ENCODE data around the gene ITGAV.

The ITGAV gene

DNA sequence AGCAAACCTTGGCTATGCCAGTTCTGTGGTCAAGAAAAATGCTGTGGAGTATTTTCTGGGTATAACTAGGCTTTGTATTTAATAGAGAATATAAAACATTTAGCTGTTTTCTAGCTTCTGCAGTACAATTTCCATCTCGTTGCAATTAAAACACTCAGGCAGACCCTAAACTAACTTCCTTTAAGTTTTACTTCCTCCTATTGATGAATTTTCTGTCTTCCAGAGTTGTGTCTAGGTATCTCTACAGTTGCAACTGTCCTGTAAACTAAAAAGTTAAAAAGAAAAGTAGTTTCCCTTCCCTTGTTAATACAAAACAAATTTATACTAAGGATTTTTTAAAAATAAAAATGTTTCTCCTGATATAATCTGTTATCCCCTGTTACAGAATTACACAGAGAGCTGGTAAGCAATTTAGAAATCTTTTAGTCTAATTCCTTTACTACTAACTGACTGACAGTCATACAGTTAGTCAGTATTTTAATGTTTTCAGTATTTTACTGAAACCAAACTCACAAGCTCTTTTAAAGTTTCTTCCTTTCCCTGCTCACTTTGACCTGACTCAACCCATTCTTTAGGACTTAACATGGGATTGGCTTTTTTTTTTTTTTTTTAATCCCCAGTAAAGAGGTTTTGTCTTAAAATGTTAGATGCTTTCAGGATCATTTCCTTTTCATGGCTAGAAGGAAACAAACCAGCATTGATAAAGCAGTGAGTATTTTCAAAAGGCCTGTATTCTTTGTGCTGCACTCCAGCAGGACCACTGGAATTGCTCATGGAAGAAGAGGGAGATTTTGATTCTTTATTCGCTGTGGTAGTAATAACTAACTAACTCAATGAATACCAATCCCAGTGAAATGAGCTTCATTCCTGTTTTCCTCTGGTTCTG, 22.9 kb downstream of the ITGAV start:
- DNase-seq: no peak

DNA sequence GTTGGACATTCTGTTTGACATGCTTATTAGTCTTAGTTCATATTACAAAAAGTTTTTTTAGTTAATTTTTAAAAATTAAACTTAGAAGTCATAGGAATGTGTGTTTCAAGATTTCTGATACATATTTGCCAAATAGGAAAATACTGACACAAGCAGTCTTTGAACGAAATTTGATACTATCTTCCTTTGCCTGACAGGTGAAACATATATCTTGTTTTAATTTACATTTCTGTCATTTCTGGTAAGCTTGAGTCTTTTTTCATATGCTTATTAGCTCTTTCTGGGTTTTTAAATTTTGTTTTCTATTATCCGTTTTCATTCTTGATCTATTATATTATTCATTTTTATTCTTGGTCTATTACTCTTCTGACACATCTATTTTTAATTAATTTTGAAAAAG, 24.5 kb downstream of the ITGAV start:
- DNase-seq: no peak

DNA sequence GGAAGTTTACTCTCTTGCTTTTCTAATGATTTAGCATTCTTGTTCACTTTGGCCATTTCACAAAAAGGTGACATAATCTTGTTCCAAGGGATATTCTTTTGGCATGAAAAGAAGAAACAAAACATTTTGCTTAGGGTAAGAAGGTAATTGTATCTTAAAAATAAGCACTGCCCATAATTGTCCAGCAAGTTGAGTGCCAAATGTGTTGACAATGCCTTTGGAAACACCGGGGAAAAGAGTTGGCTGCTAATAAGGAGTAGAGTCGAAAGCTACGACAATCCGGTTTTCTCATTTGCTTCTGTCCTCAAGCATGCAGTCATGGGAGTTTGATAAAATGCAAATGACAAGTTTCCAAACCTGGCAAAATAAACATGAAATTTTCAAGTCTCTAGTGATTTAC, 27.3 kb downstream of the ITGAV start:
- no peak for DNase-seq

DNA sequence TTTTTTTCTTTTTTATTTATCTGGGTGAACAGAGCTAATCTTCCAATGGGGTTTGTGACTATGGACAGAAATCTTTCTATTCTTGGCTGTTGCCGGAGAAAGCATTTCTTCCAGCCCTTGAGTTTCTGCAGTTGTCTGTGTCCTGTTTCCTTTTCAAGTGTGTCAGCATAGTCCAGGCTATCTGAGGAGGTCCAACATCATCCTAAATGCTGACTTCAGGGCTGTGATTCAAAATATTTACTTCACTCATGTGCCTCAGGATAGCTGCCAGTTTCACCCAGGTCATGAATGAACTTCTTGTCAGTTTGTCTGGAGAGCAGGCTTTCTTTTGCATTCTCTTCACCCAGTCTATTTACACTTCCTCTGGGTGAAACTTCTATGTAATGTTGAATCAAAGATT, 27.9 kb downstream of the ITGAV start:
- no peak for DNase-seq

DNA sequence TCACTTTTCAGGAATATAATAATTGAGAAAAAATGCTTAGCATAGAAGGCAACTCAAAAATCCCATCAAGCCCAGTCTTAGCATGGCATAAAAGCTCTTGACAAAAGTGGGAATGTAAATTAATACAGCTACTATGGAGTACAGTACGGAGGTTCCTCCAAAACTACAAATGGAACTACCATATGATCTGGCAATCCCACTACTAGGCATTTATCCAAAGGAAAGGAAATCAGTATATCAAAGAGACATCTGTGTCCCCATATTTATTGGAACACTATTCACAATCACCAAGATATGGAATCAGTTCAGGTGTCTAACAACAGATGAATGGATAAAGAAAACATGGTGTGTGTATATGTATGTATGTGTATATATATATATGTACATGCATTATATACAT, 28.8 kb downstream of the ITGAV start:
- DNase-seq: no peak

DNA sequence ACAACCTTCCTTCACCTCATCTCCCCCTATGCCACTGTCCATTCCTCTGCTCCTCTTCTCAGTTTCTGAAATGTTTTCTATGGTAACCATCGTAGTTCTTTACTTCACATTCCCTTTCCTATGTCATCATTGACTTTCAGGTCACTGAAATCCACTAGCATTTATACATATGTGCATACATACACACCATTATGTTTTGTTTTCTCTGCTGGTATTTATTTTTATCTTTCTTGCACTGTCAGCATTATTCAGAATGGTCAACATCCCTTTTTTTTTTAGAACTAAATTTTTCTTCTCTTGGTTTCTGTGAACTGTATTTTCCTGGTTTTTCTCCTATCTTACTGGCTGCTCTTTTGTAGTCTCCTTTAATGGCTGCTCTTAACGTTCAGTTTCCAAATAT, 33.2 kb downstream of the ITGAV start:
- no peak for DNase-seq

DNA sequence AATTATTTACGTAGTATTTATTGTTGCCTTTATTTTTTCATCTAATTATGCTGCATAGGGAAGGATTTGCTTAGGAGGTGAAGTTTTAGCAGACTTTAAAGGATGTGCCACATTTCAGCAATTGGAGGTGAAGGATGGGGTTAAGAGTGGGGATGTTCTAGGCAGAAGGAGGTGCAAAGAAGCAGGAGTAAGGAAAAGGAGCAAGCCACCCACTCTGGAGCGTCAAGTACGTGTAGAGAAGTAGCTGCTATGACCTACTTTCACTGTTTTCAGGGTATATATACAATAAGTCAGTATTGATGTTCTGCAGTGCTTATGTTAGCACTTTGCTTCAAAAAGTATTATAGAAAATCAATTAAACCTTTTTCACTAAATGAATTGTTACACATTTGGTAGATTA, 34.4 kb downstream of the ITGAV start:
- no peak for DNase-seq

DNA sequence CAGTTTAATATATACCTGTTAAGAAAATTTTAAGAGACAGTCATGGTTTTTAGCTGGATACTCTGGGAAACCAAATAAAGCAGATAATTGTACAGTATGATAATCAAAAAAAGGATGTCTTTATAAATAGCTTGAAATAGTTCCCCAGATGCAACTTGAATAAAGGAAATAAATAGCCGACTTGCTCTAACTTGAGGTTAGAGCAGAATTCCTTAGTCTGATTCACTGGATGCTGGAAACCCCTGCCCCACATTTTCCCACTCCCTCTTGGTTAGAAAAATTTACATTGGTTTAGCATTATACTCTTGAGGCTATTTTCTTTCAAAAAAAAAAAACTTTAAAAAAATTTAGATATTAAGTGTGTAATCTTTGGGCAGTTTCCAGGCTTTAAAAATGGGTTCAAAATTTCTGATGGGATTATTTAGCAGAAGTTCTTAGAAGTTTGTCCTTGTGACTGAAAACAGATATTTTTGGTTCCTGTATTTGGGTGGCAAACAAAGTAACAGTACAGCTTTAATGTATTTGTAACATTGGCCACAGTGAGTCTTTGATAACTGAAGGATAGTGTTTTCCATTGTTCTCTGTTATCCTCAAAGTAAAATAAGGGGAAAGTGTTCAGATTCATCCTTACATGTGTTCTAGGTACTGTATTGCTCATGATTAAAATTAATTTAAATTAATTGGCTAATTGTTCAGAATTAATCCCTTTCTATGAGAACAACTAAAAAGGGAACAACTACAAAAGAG, 39.6 kb downstream of the ITGAV start:
- peak; percentile 47 for DNase-seq

DNA sequence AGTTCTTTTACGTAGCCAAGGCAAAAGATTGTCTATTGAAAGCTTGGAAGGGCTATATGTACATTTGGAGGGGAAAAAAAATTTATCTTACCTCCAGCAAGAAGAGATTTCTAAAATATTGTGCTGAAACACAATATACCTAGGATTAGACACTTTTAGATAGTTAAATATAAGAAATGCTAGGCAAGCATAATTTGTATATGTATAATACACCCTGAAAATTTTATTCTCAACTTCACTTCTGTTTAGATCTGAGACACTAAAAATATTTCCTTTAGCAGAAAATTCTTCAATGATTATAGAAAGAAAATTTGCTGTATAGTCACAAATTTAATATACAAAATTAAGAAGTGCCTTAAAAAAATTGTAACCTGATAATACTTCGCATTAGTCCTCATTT, 42.6 kb downstream of the ITGAV start:
- no peak for DNase-seq

DNA sequence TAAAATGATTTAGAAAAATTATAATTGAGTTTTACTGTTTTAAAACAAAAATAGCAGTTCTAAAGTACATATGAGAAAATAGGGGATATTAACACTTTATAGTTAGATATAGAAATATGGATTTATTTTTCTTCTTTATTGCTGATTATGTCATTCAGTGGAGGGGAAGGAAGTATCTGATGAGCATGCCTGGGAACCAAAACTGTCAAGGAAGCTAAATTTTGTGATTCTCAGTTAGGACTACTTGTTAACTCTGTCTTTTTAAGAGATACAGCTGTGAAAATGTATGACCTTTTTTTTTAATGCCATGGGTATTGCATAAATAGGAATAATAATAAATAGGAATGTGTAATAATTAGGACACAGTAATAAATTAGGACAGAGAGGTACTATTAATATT, 44.8 kb downstream of the ITGAV start:
- DNase-seq: no peak

DNA sequence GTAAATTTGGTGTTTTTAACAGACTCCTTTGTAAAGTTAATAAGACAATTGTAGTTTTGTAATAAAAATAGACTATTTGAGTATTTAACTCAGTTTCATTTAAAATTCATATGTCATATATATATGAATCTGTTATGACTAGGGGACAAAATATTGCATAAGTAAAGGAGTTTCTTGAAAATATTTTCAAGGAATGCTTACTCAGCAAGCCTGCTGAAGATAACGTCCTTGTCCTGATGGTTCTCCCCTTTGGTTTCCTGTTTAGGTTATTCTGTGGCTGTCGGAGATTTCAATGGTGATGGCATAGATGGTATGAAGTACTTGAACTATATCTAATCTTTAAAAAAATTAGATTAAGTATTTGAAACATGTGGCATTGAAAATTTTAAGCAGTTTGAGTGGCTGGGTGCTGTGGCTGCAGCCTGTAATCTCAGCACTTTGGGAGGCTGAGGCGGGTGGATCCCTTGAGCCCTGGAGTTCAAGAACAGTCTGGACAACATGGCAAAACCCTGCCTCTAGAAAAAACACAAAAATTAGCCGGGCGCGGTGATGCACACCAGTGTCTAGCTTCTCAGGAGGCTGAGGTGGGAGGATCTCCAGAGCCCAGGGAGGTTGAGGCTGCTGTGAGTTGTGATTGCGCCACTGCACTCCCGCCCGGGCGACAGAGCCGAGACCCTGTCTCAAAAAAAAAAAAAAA, 47.1 kb downstream of the ITGAV start:
- no peak for DNase-seq

DNA sequence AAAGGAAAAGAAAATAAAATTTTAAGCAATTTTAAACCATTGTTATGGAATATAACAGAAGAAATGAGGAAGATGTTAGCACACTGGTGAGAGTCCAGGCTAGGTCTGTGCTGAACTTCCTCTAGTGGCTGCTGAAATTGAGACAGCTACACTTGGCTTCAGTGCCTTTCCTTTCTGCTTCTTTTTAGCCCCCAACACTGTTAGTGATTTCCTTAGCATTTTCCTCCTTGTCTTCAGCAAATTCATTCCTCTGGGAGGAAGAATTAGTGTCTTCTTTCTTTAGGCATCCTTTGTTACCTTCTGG, 47.6 kb downstream of the ITGAV start:
- DNase-seq: no peak

DNA sequence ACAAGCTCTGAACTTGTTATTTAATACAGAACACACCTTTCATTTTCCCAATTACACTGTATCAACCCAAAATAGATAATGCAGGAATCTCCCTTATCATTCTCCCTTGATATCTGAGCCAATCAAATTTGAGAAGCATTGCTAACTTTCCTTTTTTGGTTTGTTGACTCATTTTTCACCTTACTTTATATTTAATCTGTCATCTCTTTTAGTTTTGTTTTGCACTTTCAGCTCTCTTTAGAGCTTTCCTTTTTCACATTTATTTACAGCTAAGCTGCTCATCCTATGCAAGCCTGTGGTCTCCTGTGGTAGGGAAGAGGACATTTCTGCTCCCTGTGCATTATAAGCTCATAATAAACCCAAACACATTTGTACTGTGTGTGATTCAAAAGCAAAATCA, 50.1 kb downstream of the ITGAV start:
- DNase-seq: no peak

DNA sequence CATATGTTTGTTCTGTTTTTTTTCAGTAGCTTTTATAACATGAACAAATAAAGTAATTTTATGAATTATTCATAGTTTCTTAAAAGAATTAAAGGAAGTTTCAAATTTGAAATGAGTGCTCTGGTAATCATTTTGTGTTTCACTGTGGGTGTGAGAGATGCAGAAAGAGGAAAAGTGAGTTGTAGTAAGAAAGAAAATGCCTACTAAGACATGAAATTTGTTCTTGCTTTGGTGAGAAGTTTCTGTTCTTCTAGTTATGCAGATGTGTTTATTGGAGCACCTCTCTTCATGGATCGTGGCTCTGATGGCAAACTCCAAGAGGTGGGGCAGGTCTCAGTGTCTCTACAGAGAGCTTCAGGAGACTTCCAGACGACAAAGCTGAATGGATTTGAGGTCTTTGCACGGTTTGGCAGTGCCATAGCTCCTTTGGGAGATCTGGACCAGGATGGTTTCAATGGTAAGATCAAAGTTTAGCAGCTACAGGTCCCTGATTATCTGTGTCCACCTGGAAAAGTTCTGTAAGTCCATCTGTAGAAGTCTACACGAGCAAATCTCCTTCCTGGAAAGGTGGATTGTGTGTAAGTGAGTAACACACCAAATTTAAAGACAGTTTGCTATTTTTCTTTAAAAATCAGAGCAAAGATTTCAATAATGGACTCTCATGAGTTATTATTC, 51.4 kb downstream of the ITGAV start:
- DNase-seq: no peak

DNA sequence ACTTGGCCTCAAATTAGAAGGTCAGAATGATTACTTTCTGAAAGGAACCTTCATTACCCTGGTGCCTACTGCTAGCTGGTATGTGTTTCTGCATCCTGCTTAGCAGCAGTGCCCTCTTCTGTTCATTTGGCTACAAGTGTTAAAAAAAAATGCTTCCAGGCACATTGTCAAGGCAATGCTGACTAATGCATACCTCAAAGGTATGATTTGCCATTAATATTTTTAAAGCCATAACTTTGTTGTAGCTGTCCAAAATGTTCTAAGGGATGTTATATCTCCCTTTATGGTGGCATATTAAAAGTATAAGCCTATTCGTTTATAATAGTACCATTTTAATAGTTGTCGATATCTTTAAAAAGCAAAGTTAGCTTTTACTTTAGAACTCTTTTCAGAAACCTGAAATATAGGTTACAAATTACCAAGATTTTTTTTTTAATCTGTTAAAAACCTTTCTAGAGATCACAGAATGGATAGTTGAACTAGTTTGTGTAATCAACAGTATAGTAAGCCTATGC, 52.0 kb downstream of the ITGAV start:
- peak; percentile 71 for DNase-seq

DNA sequence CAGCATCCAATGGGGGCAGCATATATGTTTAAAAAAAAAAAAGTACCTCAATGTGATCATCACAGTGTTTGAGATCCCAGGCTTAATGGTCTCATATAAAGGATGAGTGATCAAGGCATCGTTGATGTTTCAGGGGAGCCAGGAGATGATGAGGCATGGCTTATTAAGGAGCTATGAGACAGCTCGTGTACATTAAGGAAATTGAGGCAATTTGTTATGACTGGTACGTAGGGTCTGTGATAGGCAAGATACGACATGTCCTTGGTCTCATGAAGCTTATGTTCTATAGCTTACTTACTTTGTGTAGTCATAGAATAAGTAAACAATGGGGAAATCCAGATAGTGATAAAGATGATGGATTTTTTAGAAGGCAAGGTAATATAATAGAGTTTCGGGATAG, 54.9 kb downstream of the ITGAV start:
- DNase-seq: no peak

DNA sequence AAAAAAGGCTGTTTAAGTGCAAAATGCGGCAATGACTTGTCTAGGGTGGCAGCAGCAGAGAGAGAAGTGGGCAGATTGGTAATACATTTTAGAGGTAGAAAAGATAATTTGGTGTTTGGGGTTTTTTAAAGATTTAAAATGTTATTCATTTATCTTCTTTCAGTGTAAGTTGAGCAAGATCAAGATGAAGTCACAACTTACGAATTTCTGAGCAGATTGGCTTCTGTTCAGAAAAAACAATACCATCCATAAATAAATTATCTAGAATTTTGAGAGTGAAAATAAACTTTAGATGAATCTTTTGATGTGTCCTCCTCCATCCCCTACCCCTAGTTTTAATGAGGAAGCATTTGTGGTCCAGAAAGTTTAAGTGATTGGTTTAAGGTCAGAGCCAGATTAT, 56.1 kb downstream of the ITGAV start:
- DNase-seq: no peak

DNA sequence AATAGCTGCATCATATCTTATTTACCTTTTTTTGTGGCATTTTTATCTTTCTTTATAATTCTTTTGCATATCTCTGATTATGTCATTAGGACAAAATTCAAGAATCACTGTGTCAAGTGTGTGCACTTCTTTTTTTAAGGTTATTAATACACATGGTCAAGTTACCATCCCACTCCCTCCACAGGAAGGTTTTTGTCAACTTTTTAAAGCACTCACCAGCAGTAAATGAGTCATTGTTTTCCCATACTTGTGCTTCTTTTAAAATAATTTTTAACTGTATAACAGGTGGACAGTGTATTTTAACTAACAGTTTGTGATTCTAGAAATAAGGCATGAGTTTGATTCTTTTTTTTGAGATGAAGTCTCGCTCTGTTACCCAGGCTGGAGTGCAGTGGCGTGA, 58.3 kb downstream of the ITGAV start:
- DNase-seq: no peak

DNA sequence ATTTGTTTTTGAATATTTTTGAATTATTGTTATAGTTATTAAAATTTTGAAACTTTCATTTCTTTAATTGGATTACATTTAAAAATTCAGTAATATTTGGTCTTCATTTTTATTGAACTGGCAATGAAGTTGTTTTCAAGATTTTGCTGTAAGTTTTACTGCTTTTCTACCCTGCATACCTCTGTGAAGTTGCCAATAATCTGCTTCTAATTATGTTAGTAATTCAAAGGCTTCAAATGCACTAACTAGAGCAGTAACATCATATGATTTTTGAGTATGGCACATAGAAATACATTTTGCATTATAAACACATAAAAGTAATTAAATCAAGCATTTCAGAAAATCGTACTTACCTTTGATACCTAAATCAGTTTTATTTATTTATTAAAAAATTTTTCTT, 63.7 kb downstream of the ITGAV start:
- DNase-seq: peak; percentile 31

DNA sequence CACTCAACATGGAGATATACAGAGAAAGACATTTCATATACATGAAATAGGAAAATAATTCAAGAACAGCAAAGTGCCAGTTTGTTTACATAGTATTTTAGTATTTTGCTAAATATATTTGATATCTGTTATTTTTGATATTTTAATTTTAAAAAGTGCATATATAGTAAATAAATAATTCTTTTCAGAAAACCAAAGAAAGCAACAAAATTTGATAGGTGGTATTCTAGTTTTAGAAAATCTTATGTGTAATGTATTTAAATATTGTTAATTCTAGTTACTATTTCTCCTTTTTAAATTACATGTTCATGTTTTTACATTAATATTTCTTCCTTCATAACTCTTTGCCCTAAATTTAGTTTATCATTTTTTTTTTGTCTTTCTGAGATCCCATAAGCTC, 69.5 kb downstream of the ITGAV start:
- DNase-seq: no peak

DNA sequence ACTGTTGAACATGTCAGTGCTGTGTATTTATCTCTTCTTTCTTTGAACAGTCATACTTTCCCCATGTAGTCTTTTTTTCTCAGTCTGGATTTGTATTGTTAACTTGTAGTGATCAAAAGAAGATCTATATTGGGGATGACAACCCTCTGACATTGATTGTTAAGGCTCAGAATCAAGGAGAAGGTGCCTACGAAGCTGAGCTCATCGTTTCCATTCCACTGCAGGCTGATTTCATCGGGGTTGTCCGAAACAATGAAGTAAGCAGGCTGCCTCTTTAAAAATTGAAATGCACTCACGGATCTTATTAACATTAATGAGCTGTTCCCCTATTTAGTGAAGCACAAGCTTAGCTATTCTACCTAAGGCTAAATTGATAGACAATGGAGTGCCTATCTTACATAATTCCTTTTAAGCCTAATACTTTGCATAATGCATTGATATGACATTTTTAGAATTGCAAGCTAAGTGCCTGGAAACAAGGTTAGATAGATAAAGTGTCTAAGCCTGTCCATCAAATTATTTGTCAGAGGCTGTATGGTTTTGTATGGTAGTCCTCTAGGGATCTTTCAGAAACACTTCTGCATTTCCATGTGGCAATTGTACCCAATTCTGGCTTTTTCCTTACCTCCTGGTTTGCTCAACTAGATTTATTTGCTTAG, 74.7 kb downstream of the ITGAV start:
- no peak for DNase-seq

DNA sequence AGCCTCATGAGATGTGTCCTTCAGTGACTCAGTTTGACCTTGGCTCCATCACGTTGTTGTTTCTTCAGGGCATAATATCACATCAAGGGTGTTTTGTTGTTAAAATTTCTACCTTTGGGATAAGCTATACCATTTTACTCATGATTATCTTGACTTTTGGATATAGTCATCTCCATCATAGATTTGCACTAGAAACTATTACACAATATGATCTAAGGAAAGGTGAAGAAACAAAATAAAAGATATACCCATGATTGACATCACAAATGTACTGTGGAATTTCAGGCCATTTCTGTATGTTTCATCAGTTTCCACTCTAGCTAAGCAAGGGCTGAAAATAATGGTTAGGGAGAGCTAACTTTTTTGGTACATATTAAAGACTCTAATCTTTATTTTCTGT, 79.3 kb downstream of the ITGAV start:
- DNase-seq: no peak

All from fibroblast of skin of abdomen (primary cell).